CD8-positive, alpha-beta memory T cell (primary cell): Measurements from ENCODE around the gene CACNA2D4. TPM values are rescaled to one million over a fixed set of nuclear protein-coding genes. Genes with fewer than 3 reads are reported as not detected.
A peak's percentile ranks its signal among the peaks of the same experiment; 100 is the strongest.

Source experiments
- CTCF ChIA-PET: fragments of 350-600 bp; sonication (Branson Sonifier 250); formaldehyde crosslinking; loops from one replicate; lab custom pipeline; 2021; ENCODE audit warnings: antibody characterized with exemption; lab: Charles Lee
- POLR2A ChIA-PET: fragments of 350-600 bp; sonication (Branson Sonifier 250); formaldehyde crosslinking; loops from one replicate; lab custom pipeline; 2021; ENCODE audit warnings: antibody characterized with exemption; lab: Charles Lee
- DNase-seq, 5 donors: peaks; one replicate each; pipeline versions ENCODE4 v3.0.0 to v3.0.0-alpha.2; 2020 to 2022; ENCODE audit warnings: mixed read lengths in 1 of 5
- H3K27ac ChIP-seq: one replicate; pipeline ENCODE4 v1.7.0; 2013; ENCODE audit warnings: low read depth, mild to moderate bottlenecking, low read length, moderate library complexity
- H3K27me3 ChIP-seq: 2 replicates; pipeline ENCODE4 v1.7.0; 2013; ENCODE audit warnings: low read length, mild to moderate bottlenecking; ENCODE audit not compliant: insufficient read depth, poor library complexity, severe bottlenecking
- H3K36me3 ChIP-seq: 2 replicates; pipeline ENCODE4 v1.7.0; 2013; ENCODE audit warnings: mild to moderate bottlenecking, low read length, moderate library complexity; ENCODE audit not compliant: insufficient read depth
- H3K4me1 ChIP-seq: 2 replicates; pipeline ENCODE4 v1.7.0; 2013; ENCODE audit warnings: mild to moderate bottlenecking, low read length, moderate library complexity; ENCODE audit not compliant: insufficient read depth
- H3K4me3 ChIP-seq: 2 replicates; pipeline ENCODE4 v1.7.0; 2013; ENCODE audit warnings: mild to moderate bottlenecking, low read length
- H3K9me3 ChIP-seq: 2 replicates; pipeline ENCODE4 v1.7.0; 2013; ENCODE audit warnings: mild to moderate bottlenecking, low read length
- H3K27ac Mint-ChIP-seq, 8 donors: one replicate each; pipeline ENCODE4 v1.8.0; 2020 to 2021; ENCODE audit warnings: mixed read lengths in 8 of 8, mild to moderate bottlenecking in 6 of 8, inconsistent platforms in 3 of 8, moderate library complexity in 3 of 8
- H3K27me3 Mint-ChIP-seq, 2 donors: one replicate each; pipeline ENCODE4 v1.8.0; 2020 to 2021; ENCODE audit warnings: mixed read lengths in 2 of 2, mild to moderate bottlenecking in 1 of 2, moderate library complexity in 1 of 2
- H3K36me3 Mint-ChIP-seq, 3 donors: one replicate each; pipeline ENCODE4 v1.8.0; 2020 to 2021; ENCODE audit warnings: mixed read lengths in 3 of 3, inconsistent platforms in 1 of 3, mild to moderate bottlenecking in 1 of 3
- H3K4me1 Mint-ChIP-seq, 3 donors: one replicate each; pipeline ENCODE4 v1.8.0; 2020 to 2021; ENCODE audit warnings: mixed read lengths in 3 of 3, inconsistent platforms in 1 of 3, mild to moderate bottlenecking in 1 of 3
- H3K4me3 Mint-ChIP-seq, 7 donors: one replicate each; pipeline ENCODE4 v1.8.0; 2020 to 2021; ENCODE audit warnings: mixed read lengths in 7 of 7, mild to moderate bottlenecking in 6 of 7, moderate library complexity in 4 of 7, inconsistent platforms in 2 of 7
- H3K9me3 Mint-ChIP-seq, 5 donors: one replicate each; pipeline ENCODE4 v1.8.0; 2020 to 2022; ENCODE audit warnings: mixed read lengths in 5 of 5, mild to moderate bottlenecking in 3 of 5, moderate library complexity in 2 of 5, inconsistent platforms in 1 of 5
- polyA plus RNA-seq: library from polyadenylated mRNA; unstranded; fragments of 300-500 nt; fragmentation: Illumina TruSeq; gene quantifications from one replicate; pipeline ENCODE4 v1.2.3, GENCODE V29; 2021
- total RNA-seq, 2 experiments: library from RNA; stranded (reverse); gene quantifications; one replicate each; pipeline ENCODE4 v1.2.3, GENCODE V29; 2021

The CACNA2D4 gene
- total and polyA plus RNA-seq, 3 experiments from 2014 or later: 5.7 to 7.6 (median 6.5) TPM

DNA sequence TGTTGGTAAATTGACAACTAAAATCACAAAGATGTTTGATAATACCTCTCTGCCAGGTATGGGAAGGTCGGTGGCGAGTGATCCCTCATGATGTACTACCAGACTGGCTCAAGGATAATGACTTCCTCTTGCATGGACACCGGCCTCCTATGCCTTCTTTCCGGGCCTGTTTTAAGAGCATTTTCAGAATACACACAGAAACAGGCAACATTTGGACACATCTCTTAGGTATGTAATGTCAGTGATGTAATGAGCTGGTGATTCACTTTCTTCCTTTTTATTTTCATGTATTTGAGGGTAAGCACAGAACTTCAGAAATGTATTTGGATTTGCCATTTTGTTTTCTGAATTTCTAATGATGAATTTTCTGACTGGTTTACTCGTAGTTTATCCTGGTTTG lies 140.7 kb downstream of the CACNA2D4 start:
- Histone ChIP-seq H3K4me1 (no peaks in the 10 kb centered on the region), H3K4me3 (no peak overlapping the region), H3K27ac (no peak overlapping the region), H3K9me3 (no peaks in the 10 kb centered on the region), H3K36me3 (peaks cover 3% of the 10 kb centered on the region), H3K27me3 (no peaks in the 10 kb centered on the region)
- POLR2A ChIA-PET: no interaction called here
- Mint-ChIP-seq H3K36me3 (peaks cover 0 to 71% (median 21%) of the 10 kb centered on the region in 3 donors), H3K4me3 (no peak overlapping the region), H3K9me3 (no peaks in the 10 kb centered on the region), H3K4me1 (peaks cover 25 to 34% (median 27%) of the 10 kb centered on the region in 3 donors), H3K27me3 (no peaks in the 10 kb centered on the region), H3K27ac (peak overlapping the region in 2 of 8 donors; percentile 24 to 46)
- CTCF ChIA-PET: no interaction called here
- no peak for DNase-seq

GRCh38 chr12:1776170-1776921 lies 142.1 kb downstream of the CACNA2D4 start:
- peaks cover 0 to 68% (median 21%) of the 10 kb centered on the region in 3 donors for H3K36me3 Mint-ChIP-seq
- peaks cover 27 to 36% (median 28%) of the 10 kb centered on the region in 3 donors for H3K4me1 Mint-ChIP-seq
- POLR2A ChIA-PET: no interaction called here
- Histone ChIP-seq H3K27ac (no peak overlapping the region), H3K36me3 (peaks cover 3% of the 10 kb centered on the region), H3K4me1 (no peaks in the 10 kb centered on the region), H3K27me3 (no peaks in the 10 kb centered on the region), H3K4me3 (no peak overlapping the region), H3K9me3 (no peaks in the 10 kb centered on the region)
- no peak for DNase-seq
- no peak overlapping the region for H3K4me3 Mint-ChIP-seq
- no peaks in the 10 kb centered on the region for H3K9me3 Mint-ChIP-seq
- H3K27me3 Mint-ChIP-seq: no peaks in the 10 kb centered on the region
- peak overlapping the region in 3 of 8 donors; percentile 15 to 93 (median 56) for H3K27ac Mint-ChIP-seq
- CTCF ChIA-PET: interaction anchor here (1.4 to 2.0 kb wide), 2 partner anchors 14 to 123 kb away, joined by 3 to 7 read pairs; no protein-coding TSS in a partner anchor

GRCh38 chr12:1773937-1774655 lies 144.4 kb downstream of the CACNA2D4 start:
- no peaks in the 10 kb centered on the region for H3K9me3 ChIP-seq
- no peaks in the 10 kb centered on the region for H3K9me3 Mint-ChIP-seq
- no peak overlapping the region for H3K4me3 ChIP-seq
- no peaks in the 10 kb centered on the region for H3K27me3 Mint-ChIP-seq
- ChIA-PET POLR2A (no interaction called here), CTCF (interaction anchor here (1.5 kb wide), 1 partner anchor 166 kb away, joined by 3 read pairs; no protein-coding TSS in a partner anchor)
- no peak overlapping the region for H3K4me3 Mint-ChIP-seq
- no peaks in the 10 kb centered on the region for H3K27me3 ChIP-seq
- H3K4me1 Mint-ChIP-seq: peaks cover 24 to 37% (median 28%) of the 10 kb centered on the region in 3 donors
- no peaks in the 10 kb centered on the region for H3K4me1 ChIP-seq
- H3K27ac Mint-ChIP-seq: peak overlapping the region in 3 of 8 donors; percentile 32 to 40 (median 36)
- H3K36me3 ChIP-seq: no peaks in the 10 kb centered on the region
- no peak for DNase-seq
- peaks cover 0 to 57% (median 15%) of the 10 kb centered on the region in 3 donors for H3K36me3 Mint-ChIP-seq
- H3K27ac ChIP-seq: no peak overlapping the region

DNA sequence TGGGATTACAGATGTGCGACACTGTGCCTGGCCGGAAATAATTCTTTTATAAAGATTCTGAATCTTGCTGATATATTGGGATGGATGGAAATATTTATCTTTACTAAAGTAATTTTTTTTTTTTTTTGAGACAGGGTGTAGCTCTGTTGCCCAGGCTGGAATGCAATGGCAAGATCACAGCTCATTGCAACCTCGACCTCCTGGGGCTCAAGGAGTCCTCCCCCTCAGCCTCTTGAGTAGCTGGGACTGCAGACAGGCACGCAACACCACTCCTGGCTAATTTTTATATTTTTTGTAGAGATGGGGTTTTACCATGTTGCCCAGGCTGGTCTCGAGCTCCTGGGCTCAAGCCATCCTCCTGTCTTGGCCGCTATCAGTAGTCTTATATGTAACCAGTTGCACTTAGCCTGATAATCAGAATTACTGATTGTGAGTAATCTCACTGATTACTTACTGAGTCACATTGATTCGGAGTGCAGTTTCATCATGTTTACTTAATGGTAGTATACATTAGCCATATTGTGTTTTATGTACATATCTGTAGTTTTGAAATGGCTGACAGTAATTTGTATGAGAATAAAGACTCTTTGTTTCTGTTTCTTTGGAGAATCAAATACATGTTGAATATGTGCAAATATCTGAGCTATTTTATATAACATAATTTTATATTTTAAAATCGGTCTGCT lies 148.5 kb downstream of the CACNA2D4 start:
- no peaks in the 10 kb centered on the region for H3K4me1 ChIP-seq
- no peaks in the 10 kb centered on the region for H3K9me3 ChIP-seq
- Mint-ChIP-seq H3K36me3 (peaks cover 0 to 34% (median 11%) of the 10 kb centered on the region in 3 donors), H3K27ac (peak overlapping the region in 1 of 8 donors; percentile 80), H3K4me3 (no peak overlapping the region), H3K9me3 (no peaks in the 10 kb centered on the region), H3K27me3 (no peaks in the 10 kb centered on the region), H3K4me1 (peaks cover 26 to 48% (median 37%) of the 10 kb centered on the region in 3 donors)
- no peaks in the 10 kb centered on the region for H3K36me3 ChIP-seq
- ChIA-PET POLR2A (no interaction called here), CTCF (interaction anchor here (1.0 to 1.1 kb wide), 2 partner anchors 104 to 135 kb away, joined by 3 read pairs; no protein-coding TSS in a partner anchor)
- no peak overlapping the region for H3K4me3 ChIP-seq
- no peak for DNase-seq
- H3K27me3 ChIP-seq: no peaks in the 10 kb centered on the region
- H3K27ac ChIP-seq: no peak overlapping the region

DNA sequence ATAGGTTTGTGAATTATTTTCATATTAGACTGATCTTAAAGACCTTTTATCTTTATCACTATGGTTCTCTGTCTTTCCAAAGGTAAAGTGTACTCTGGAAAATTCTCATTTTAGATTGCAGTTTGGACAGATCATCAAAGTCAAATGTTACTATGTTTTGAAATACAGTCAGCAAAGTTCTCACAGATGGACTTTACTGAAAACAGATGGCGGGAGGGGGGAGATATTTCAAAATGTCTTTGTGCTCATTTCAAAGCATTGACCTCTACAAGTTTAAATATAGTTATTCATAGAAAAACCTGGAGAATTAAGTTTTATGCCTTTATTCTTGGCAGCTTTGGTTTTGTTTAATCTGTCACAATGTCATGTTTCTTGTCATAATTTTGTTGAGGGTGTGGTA lies 149.8 kb downstream of the CACNA2D4 start:
- no peaks in the 10 kb centered on the region for H3K4me1 ChIP-seq
- Mint-ChIP-seq H3K36me3 (peaks cover 0 to 29% (median 6%) of the 10 kb centered on the region in 3 donors), H3K4me1 (peaks cover 19 to 49% (median 31%) of the 10 kb centered on the region in 3 donors), H3K4me3 (no peak overlapping the region), H3K9me3 (no peaks in the 10 kb centered on the region), H3K27ac (no peak overlapping the region), H3K27me3 (no peaks in the 10 kb centered on the region)
- H3K36me3 ChIP-seq: no peaks in the 10 kb centered on the region
- no peak for DNase-seq
- ChIA-PET POLR2A (no interaction called here), CTCF (interaction anchor here (1.9 kb wide), 1 partner anchor 23 kb away, joined by 7 read pairs; no protein-coding TSS in a partner anchor)
- no peaks in the 10 kb centered on the region for H3K27me3 ChIP-seq
- no peaks in the 10 kb centered on the region for H3K9me3 ChIP-seq
- no peak overlapping the region for H3K4me3 ChIP-seq
- H3K27ac ChIP-seq: no peak overlapping the region

DNA sequence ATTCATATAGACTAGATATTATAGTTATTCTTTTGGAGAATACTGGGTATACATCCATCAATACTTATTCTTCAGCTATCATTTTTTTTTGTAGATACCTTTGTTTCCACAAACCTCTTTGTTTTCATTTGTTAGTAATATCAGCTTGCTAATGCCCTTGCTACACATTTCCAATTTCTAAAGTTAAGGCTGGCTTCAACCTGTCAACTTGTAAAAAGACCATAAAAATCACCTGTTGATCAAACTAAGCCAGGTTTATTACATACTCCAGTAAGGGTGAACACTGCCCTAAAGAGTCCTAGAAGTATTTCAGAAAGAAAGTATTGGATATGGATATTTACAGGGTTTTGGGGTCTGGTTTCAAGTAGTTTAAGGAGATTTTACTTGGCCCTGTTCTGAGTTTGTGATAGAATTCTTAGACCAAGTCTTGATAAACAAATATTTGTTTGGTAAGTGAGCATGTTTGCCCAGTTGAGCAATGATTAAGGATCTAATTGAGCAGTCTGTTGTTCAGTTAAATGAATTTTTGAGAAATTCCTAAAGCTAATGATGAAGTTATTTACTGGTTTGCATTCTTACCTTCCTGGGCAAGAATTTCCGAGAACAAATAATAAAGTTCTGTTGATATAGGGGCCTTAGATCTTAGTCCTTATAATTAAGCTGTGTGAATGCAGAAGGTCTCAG lies 150.9 kb downstream of the CACNA2D4 start:
- POLR2A ChIA-PET: no interaction called here

GRCh38 chr12:1766110-1766509 lies 152.3 kb downstream of the CACNA2D4 start:
- ChIA-PET POLR2A (no interaction called here), CTCF (no interaction called here)
- H3K27ac Mint-ChIP-seq: no peak overlapping the region
- Histone ChIP-seq H3K27me3 (no peaks in the 10 kb centered on the region), H3K4me1 (no peaks in the 10 kb centered on the region), H3K27ac (no peak overlapping the region), H3K36me3 (no peaks in the 10 kb centered on the region), H3K9me3 (no peaks in the 10 kb centered on the region), H3K4me3 (no peak overlapping the region)
- H3K4me1 Mint-ChIP-seq: peaks cover 27 to 58% (median 42%) of the 10 kb centered on the region in 3 donors
- no peaks in the 10 kb centered on the region for H3K27me3 Mint-ChIP-seq
- H3K4me3 Mint-ChIP-seq: no peak overlapping the region
- no peaks in the 10 kb centered on the region for H3K9me3 Mint-ChIP-seq
- DNase-seq: no peak
- peaks cover 0 to 26% (median 4%) of the 10 kb centered on the region in 3 donors for H3K36me3 Mint-ChIP-seq

More for the DNA sequence above, 150.9 kb downstream of the CACNA2D4 start:
- Histone ChIP-seq H3K27ac (no peak overlapping the region), H3K9me3 (no peaks in the 10 kb centered on the region), H3K4me1 (no peaks in the 10 kb centered on the region), H3K27me3 (no peaks in the 10 kb centered on the region), H3K36me3 (no peaks in the 10 kb centered on the region), H3K4me3 (no peak overlapping the region)
- peak overlapping the region in 2 of 8 donors; percentile 17 to 51 for H3K27ac Mint-ChIP-seq
- CTCF ChIA-PET: interaction anchor here (1.9 kb wide), 1 partner anchor 24 kb away, joined by 7 read pairs; no protein-coding TSS in a partner anchor
- no peak overlapping the region for H3K4me3 Mint-ChIP-seq
- peaks cover 0 to 25% (median 4%) of the 10 kb centered on the region in 3 donors for H3K36me3 Mint-ChIP-seq
- H3K4me1 Mint-ChIP-seq: peaks cover 20 to 56% (median 37%) of the 10 kb centered on the region in 3 donors
- H3K9me3 Mint-ChIP-seq: no peaks in the 10 kb centered on the region
- no peak for DNase-seq
- no peaks in the 10 kb centered on the region for H3K27me3 Mint-ChIP-seq
